ENCODE results near the gene ABHD14A. TPM values are rescaled to one million over a fixed set of nuclear protein-coding genes. Genes with fewer than 3 reads are reported as not detected.

Gene ABHD14A
- total and polyA plus RNA-seq, 2 of the 13 experiments (the other 11 are each of a cell fraction or from before 2014, with no cell fraction given), result 29.5 to 46.9 TPM

DNA sequence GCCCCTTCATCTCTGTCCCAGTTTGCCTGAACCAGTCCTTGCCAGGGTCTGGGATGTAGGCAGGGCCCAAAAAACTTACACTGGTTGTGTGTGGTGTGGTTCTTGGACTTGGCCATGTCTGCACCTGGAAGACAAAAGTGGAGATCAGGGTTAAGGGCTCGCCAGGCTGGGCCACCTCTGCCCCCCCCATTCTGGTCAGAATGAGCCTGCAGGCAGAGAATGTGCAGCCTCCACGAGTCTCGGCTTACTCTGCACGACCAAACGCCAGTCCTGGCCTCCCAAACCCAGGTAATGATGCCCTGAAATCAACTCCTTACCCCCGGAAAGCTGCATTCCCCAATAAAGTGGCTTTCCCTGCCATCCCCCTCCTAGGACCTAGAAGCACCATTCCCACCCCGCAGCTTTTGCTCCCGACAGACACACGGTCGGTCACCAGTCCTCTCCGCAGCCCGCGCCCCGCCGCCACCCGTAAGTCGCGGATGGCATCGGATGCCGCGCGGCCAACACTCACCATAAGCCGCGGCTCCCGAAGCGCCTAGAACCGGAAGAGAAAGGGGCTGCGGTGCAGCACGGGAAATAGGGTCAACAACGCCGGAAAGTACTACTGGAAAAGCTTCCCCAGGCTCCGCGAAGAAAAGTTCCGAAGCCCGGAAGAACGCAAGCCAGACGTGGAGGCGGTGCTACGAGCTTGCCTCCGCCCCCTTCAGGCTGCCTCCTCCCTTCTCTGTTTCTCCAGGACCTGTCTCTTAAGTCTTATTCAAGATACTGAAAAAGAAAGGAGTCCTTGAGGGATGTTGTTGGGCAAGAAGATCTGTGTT is 20.7 kb downstream of the ABHD14A start, which contains the start of gene RPL29 (continued):
- TF ChIP-seq ZNF501 (CRISPR knock-in tag; IDR thresholded peaks at IDR 0.05), result peak; percentile 90
- no peak for TF ChIP-seq ZNF496 (CRISPR knock-in tag; IDR thresholded peaks at IDR 0.05; ENCODE audit: insufficient replicate concordance)
- no peak for TF ChIP-seq SMARCE1 (IDR thresholded peaks at IDR 0.05; ENCODE audit: borderline replicate concordance)
- TF ChIP-seq ZFP1 (CRISPR knock-in tag; IDR thresholded peaks at IDR 0.05), result peak; percentile 44; the same call in 1 of the 2 replicates
- TF ChIP-seq ZNF780A (CRISPR knock-in tag; IDR thresholded peaks at IDR 0.05), result peak; percentile 56; the same call in 1 of the 2 replicates
- TF ChIP-seq BHLHE40 (IDR thresholded peaks at IDR 0.05; ENCODE audit: low read length), result no peak
- no peak; the same call in 1 of the 2 replicates for TF ChIP-seq ZNF737 (CRISPR knock-in tag; IDR thresholded peaks at IDR 0.05; ENCODE audit: borderline replicate concordance)
- TF ChIP-seq, protein P1, sequence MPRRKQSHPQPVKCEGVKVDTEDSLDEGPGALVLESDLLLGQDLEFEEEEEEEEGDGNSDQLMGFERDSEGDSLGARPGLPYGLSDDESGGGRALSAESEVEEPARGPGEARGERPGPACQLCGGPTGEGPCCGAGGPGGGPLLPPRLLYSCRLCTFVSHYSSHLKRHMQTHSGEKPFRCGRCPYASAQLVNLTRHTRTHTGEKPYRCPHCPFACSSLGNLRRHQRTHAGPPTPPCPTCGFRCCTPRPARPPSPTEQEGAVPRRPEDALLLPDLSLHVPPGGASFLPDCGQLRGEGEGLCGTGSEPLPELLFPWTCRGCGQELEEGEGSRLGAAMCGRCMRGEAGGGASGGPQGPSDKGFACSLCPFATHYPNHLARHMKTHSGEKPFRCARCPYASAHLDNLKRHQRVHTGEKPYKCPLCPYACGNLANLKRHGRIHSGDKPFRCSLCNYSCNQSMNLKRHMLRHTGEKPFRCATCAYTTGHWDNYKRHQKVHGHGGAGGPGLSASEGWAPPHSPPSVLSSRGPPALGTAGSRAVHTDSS (CRISPR knock-in tag; conservative IDR thresholded peaks at IDR 0.05), result no peak
- TF ChIP-seq CBX5 (CRISPR knock-in tag; IDR thresholded peaks at IDR 0.05; ENCODE audit: borderline replicate concordance), result peak; percentile 85; the same call in 1 of the 2 replicates
- peak; percentile 98 for TF ChIP-seq GATAD1 (CRISPR knock-in tag; IDR thresholded peaks at IDR 0.05)
- peak; percentile 100 for TF ChIP-seq YEATS2 (CRISPR knock-in tag; IDR thresholded peaks at IDR 0.05; ENCODE audit: borderline replicate concordance)
- peak; percentile 78; the same call in 1 of the 2 replicates for TF ChIP-seq PCBP1 (IDR thresholded peaks at IDR 0.05; ENCODE audit: borderline replicate concordance, low read depth, low read length)
- peak; percentile 99 for TF ChIP-seq KAT8 (CRISPR knock-in tag; IDR thresholded peaks at IDR 0.05)
- TF ChIP-seq NCOA1 (CRISPR knock-in tag; IDR thresholded peaks at IDR 0.05), result peak; percentile 69; the same call in 1 of the 2 replicates
- TF ChIP-seq ZFP36L2 (CRISPR knock-in tag; IDR thresholded peaks at IDR 0.05), result peak; percentile 92; the same call in 1 of the 2 replicates
- TF ChIP-seq, protein P2, sequence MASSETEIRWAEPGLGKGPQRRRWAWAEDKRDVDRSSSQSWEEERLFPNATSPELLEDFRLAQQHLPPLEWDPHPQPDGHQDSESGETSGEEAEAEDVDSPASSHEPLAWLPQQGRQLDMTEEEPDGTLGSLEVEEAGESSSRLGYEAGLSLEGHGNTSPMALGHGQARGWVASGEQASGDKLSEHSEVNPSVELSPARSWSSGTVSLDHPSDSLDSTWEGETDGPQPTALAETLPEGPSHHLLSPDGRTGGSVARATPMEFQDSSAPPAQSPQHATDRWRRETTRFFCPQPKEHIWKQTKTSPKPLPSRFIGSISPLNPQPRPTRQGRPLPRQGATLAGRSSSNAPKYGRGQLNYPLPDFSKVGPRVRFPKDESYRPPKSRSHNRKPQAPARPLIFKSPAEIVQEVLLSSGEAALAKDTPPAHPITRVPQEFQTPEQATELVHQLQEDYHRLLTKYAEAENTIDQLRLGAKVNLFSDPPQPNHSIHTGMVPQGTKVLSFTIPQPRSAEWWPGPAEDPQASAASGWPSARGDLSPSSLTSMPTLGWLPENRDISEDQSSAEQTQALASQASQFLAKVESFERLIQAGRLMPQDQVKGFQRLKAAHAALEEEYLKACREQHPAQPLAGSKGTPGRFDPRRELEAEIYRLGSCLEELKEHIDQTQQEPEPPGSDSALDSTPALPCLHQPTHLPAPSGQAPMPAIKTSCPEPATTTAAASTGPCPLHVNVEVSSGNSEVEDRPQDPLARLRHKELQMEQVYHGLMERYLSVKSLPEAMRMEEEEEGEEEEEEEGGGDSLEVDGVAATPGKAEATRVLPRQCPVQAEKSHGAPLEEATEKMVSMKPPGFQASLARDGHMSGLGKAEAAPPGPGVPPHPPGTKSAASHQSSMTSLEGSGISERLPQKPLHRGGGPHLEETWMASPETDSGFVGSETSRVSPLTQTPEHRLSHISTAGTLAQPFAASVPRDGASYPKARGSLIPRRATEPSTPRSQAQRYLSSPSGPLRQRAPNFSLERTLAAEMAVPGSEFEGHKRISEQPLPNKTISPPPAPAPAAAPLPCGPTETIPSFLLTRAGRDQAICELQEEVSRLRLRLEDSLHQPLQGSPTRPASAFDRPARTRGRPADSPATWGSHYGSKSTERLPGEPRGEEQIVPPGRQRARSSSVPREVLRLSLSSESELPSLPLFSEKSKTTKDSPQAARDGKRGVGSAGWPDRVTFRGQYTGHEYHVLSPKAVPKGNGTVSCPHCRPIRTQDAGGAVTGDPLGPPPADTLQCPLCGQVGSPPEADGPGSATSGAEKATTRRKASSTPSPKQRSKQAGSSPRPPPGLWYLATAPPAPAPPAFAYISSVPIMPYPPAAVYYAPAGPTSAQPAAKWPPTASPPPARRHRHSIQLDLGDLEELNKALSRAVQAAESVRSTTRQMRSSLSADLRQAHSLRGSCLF (CRISPR knock-in tag; IDR thresholded peaks at IDR 0.05; ENCODE audit: borderline replicate concordance), result 0 out of 2 replicates have a peak, but pooled peaks have one; percentile 49
- TF ChIP-seq, protein P3, sequence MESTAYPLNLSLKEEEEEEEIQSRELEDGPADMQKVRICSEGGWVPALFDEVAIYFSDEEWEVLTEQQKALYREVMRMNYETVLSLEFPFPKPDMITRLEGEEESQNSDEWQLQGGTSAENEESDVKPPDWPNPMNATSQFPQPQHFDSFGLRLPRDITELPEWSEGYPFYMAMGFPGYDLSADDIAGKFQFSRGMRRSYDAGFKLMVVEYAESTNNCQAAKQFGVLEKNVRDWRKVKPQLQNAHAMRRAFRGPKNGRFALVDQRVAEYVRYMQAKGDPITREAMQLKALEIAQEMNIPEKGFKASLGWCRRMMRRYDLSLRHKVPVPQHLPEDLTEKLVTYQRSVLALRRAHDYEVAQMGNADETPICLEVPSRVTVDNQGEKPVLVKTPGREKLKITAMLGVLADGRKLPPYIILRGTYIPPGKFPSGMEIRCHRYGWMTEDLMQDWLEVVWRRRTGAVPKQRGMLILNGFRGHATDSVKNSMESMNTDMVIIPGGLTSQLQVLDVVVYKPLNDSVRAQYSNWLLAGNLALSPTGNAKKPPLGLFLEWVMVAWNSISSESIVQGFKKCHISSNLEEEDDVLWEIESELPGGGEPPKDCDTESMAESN (CRISPR knock-in tag; conservative IDR thresholded peaks at IDR 0.05), result peak; percentile 91
- TF ChIP-seq ZSCAN29 (CRISPR knock-in tag; conservative IDR thresholded peaks at IDR 0.05), result no peak; the same call in 1 of the 2 replicates
- no peak for TF ChIP-seq HMGA1 (CRISPR knock-in tag; conservative IDR thresholded peaks at IDR 0.05)
- TF ChIP-seq JUNB (CRISPR knock-in tag; IDR thresholded peaks at IDR 0.05; ENCODE audit: borderline replicate concordance), result no peak; the same call in 1 of the 2 replicates
- peak; percentile 100 for TF ChIP-seq TAF1 (CRISPR knock-in tag; IDR thresholded peaks at IDR 0.05)
- TF ChIP-seq ZNF337 (CRISPR knock-in tag; IDR thresholded peaks at IDR 0.05; ENCODE audit: borderline replicate concordance, low read depth), result no peak

Data from HepG2 (cell line).